ENCODE results near the gene SERF1B. TPM values are rescaled to one million over a fixed set of nuclear protein-coding genes. Genes with fewer than 3 reads are reported as not detected.

The SERF1B gene
- 18.2 and 29.3 TPM in 2 replicates for total RNA-seq

GRCh38 chr5:70025106-70025844 is at the start of gene SERF1B:
SERF1B (plus strand) TSS chr5:70025251; CDS start chr5:70025452, 201 bp downstream.

Other genes starting within 250 kb of the SERF1B start
- 16.1 and 20.1 TPM in 2 replicates for gene SMN2, start 24.4 kb downstream of the SERF1B start, total RNA-seq

Data from mammary microvascular endothelial cell (primary cell).